Epithelial cell of proximal tubule (primary cell): Measurements from ENCODE around the gene SYNPO2. TPM values are rescaled to one million over a fixed set of nuclear protein-coding genes. Genes with fewer than 3 reads are reported as not detected.
"Not testable (repeated sequence)": the region's sequence is repeated elsewhere in the genome, so short reads cannot be mapped to it uniquely, and the experiment has no call there.

Experiments used
- DNase-seq: peaks from one replicate; pipeline ENCODE4 v3.0.0-alpha.2; 2011; ENCODE audit warnings: low read depth
- H3K4me3 ChIP-seq: 2 replicates; pipeline ENCODE4 v1.5.1; 2011; ENCODE audit warnings: low read depth, mild to moderate bottlenecking, low read length
- CTCF ChIP-seq: conservative IDR thresholded peaks from 2 replicates; pipeline ENCODE4 v1.5.1; 2012; ENCODE audit warnings: low read depth, mild to moderate bottlenecking, low read length
- total RNA-seq: library from RNA; depleted of rRNA; stranded (reverse); fragments of >200 nt; gene quantifications from 2 replicates; pipeline ENCODE4 v1.2.3, GENCODE V29; 2015

The SYNPO2 gene
- total RNA-seq, 1 donor from 2014 or later, result 0.40 TPM

- no peak for TF ChIP-seq CTCF
- no peak overlapping the region for H3K4me3 ChIP-seq
- no peak for DNase-seq
These were observed 117.3 kb downstream of the SYNPO2 start for GRCh38 chr4:119005928-119006460.

GRCh38 chr4:119008761-119009160 is 120.1 kb downstream of the SYNPO2 start:
- no peak for DNase-seq
- TF ChIP-seq CTCF, result no peak

GRCh38 chr4:119010221-119010620 is 121.6 kb downstream of the SYNPO2 start:
- DNase-seq, H3K4me3 ChIP-seq: not testable (repeated sequence)

More at GRCh38 chr4:119008761-119009160, 120.1 kb downstream of the SYNPO2 start:
- H3K4me3 ChIP-seq, result no peak overlapping the region

- TF ChIP-seq CTCF, result no peak
- DNase-seq, result no peak
- H3K4me3 ChIP-seq, result no peak overlapping the region
These were observed 122.4 kb downstream of the SYNPO2 start for GRCh38 chr4:119010909-119011606.

GRCh38 chr4:119011607-119011988 is 122.9 kb downstream of the SYNPO2 start:
- no peak for TF ChIP-seq CTCF
- no peak overlapping the region for H3K4me3 ChIP-seq
- no peak for DNase-seq

- no peak overlapping the region for H3K4me3 ChIP-seq
- TF ChIP-seq CTCF, result no peak
- DNase-seq, result no peak
These were observed 126.0 kb downstream of the SYNPO2 start for GRCh38 chr4:119014658-119015057.

- TF ChIP-seq CTCF, result no peak
- H3K4me3 ChIP-seq, result no peak overlapping the region
- no peak for DNase-seq
These were observed 128.0 kb downstream of the SYNPO2 start for GRCh38 chr4:119016636-119017035.
